ENCODE results near the gene PDE1A. TPM values are rescaled to one million over a fixed set of nuclear protein-coding genes. Genes with fewer than 3 reads are reported as not detected.
A peak's percentile ranks its signal among the peaks of the same experiment; 100 is the strongest.

The PDE1A gene
- polyA plus RNA-seq, 1 of the 3 experiments (the other 2 are of a cell fraction), result 0.08 TPM

DNA sequence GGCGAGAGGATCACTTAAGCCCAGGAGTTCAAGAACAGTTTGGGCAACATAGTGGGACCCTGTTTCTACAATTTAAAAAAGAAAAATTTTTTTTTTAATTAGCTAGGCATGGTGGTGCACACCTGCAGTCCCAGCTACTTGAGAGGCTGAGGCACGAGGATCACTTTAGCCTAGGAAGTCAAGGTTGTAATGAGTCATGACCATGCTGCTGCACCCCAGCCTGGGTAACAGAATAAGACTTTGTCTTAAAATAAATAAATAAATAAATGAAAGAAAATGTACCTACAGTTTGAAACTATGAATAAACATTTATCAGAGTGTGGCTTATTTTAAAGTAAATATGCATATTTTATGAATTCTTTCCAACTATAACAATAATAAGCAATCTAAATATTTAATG lies 16.7 kb downstream of the PDE1A start:
- CTCF ChIA-PET, result no interaction called here
- Histone ChIP-seq H3K27ac (ENCODE audit: low read depth in 2 of 2, low read length in 1 of 2) (no peak overlapping the region), H3K4me1 (ENCODE audit: control insufficient read depth in 1 of 2, insufficient read depth in 2 of 2, low read depth in 1 of 2, low read length in 1 of 2) (peaks cover 0 to 3% of the 10 kb centered on the region in 2 experiments; a peak in 2 of 4 replicates), H3K79me2 (ENCODE audit: insufficient read depth) (no peaks in the 10 kb centered on the region), H3K9me3 (no peaks in the 10 kb centered on the region), H2AFZ (ENCODE audit: low read depth) (no peak overlapping the region), H3K9ac (no peak overlapping the region), H3F3A (replicated peaks; ENCODE audit: insufficient read depth) (no peaks in the 10 kb centered on the region), H3K4me2 (no peak overlapping the region), H4K20me1 (ENCODE audit: insufficient read depth) (no peaks in the 10 kb centered on the region), H3K27me3 (ENCODE audit: insufficient read depth) (no peaks in the 10 kb centered on the region), H3K9me2 (no peaks in the 10 kb centered on the region; the same call in 1 of the 2 replicates), H3K36me3 (replicated peaks in 1 of 2; ENCODE audit: control insufficient read depth in 1 of 2, insufficient read depth in 2 of 2, low read length in 1 of 2) (no peaks in the 10 kb centered on the region), H3K4me3 (ENCODE audit: low read depth in 2 of 2, low read length in 1 of 2) (no peak overlapping the region)
- WGBS (ENCODE audit: low lambda C conversion rate), result 81% methylated on average over 2 of the region's 2 CpGs
- no peak for TF ChIP-seq RAD21 (IDR thresholded peaks at IDR 0.05; ENCODE audit: low read length)
- TF ChIP-seq EP300 (IDR thresholded peaks at IDR 0.05; ENCODE audit: borderline replicate concordance in 1 of 2, low read depth in 1 of 2, low read length in 1 of 2), result no peak
- TF ChIP-seq GATA2 (CRISPR knock-in tag; IDR thresholded peaks at IDR 0.05), result no peak
- no peak for TF ChIP-seq FOXM1 (IDR thresholded peaks at IDR 0.05; ENCODE audit: low read depth)
- TF ChIP-seq FOSL2 (IDR thresholded peaks at IDR 0.05; ENCODE audit: borderline replicate concordance, low read depth), result no peak
- no peak for TF ChIP-seq YY1 (IDR thresholded peaks at IDR 0.05; ENCODE audit: low read depth)
- TF ChIP-seq GABPA (IDR thresholded peaks at IDR 0.05; ENCODE audit: low read depth), result no peak
- TF ChIP-seq EZH2phosphoT487 (IDR thresholded peaks at IDR 0.05; ENCODE audit: borderline replicate concordance, low read depth), result no peak
- no peak for TF ChIP-seq CHD2 (IDR thresholded peaks at IDR 0.05; ENCODE audit: low read length, partially characterized antibody)
- no peak for TF ChIP-seq TAF1 (IDR thresholded peaks at IDR 0.05; ENCODE audit: borderline replicate concordance, low read depth, low read length)
- TF ChIP-seq NRF1 (IDR thresholded peaks at IDR 0.05; ENCODE audit: low read depth, low read length), result no peak
- no peak for TF ChIP-seq MXI1 (IDR thresholded peaks at IDR 0.05; ENCODE audit: low read depth, low read length)
- TF ChIP-seq, protein P1, sequence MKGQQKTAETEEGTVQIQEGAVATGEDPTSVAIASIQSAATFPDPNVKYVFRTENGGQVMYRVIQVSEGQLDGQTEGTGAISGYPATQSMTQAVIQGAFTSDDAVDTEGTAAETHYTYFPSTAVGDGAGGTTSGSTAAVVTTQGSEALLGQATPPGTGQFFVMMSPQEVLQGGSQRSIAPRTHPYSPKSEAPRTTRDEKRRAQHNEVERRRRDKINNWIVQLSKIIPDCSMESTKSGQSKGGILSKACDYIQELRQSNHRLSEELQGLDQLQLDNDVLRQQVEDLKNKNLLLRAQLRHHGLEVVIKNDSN (IDR thresholded peaks at IDR 0.05; ENCODE audit: borderline replicate concordance, low read depth), result no peak
- TF ChIP-seq TCF12 (IDR thresholded peaks at IDR 0.05), result no peak
- no peak for TF ChIP-seq MEF2A (IDR thresholded peaks at IDR 0.05; ENCODE audit: borderline replicate concordance, low read depth)
- no peak for TF ChIP-seq RXRA (IDR thresholded peaks at IDR 0.05; ENCODE audit: borderline replicate concordance, low read depth)
- POLR2A ChIA-PET, result no interaction called here
- DNase-seq, result no peak

DNA sequence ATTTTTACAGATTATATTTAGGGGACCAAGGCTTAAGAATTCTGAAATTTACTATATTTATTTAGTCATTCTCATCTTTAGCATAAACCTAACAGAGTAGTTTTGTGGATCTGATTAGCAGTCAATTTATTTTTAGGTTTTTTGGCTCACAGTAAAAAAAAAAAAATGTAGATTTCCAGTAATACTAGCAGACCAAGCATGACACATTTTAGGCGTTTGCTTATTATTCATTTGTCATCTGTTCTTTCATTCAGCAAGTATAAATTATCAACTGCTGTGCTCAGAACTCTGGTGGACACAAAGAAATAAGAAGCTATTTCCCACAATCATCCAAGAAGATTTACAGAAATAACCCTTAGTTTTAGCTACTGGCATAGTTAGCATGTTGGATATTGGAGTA lies 20.6 kb downstream of the PDE1A start:
- DNase-seq, result no peak
- no peak for TF ChIP-seq SMC3 (IDR thresholded peaks at IDR 0.05; ENCODE audit: low read depth, low read length)
- TF ChIP-seq, protein P2, sequence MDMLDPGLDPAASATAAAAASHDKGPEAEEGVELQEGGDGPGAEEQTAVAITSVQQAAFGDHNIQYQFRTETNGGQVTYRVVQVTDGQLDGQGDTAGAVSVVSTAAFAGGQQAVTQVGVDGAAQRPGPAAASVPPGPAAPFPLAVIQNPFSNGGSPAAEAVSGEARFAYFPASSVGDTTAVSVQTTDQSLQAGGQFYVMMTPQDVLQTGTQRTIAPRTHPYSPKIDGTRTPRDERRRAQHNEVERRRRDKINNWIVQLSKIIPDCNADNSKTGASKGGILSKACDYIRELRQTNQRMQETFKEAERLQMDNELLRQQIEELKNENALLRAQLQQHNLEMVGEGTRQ (IDR thresholded peaks at IDR 0.05; ENCODE audit: borderline replicate concordance, low read depth, low read length), result no peak
- no peak for TF ChIP-seq FOSL2 (IDR thresholded peaks at IDR 0.05; ENCODE audit: borderline replicate concordance, low read depth)
- TF ChIP-seq, protein P3, sequence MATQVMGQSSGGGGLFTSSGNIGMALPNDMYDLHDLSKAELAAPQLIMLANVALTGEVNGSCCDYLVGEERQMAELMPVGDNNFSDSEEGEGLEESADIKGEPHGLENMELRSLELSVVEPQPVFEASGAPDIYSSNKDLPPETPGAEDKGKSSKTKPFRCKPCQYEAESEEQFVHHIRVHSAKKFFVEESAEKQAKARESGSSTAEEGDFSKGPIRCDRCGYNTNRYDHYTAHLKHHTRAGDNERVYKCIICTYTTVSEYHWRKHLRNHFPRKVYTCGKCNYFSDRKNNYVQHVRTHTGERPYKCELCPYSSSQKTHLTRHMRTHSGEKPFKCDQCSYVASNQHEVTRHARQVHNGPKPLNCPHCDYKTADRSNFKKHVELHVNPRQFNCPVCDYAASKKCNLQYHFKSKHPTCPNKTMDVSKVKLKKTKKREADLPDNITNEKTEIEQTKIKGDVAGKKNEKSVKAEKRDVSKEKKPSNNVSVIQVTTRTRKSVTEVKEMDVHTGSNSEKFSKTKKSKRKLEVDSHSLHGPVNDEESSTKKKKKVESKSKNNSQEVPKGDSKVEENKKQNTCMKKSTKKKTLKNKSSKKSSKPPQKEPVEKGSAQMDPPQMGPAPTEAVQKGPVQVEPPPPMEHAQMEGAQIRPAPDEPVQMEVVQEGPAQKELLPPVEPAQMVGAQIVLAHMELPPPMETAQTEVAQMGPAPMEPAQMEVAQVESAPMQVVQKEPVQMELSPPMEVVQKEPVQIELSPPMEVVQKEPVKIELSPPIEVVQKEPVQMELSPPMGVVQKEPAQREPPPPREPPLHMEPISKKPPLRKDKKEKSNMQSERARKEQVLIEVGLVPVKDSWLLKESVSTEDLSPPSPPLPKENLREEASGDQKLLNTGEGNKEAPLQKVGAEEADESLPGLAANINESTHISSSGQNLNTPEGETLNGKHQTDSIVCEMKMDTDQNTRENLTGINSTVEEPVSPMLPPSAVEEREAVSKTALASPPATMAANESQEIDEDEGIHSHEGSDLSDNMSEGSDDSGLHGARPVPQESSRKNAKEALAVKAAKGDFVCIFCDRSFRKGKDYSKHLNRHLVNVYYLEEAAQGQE (IDR thresholded peaks at IDR 0.05; ENCODE audit: low read depth, low read length), result no peak
- TF ChIP-seq TEAD4 (IDR thresholded peaks at IDR 0.05; ENCODE audit: borderline replicate concordance, insufficient read depth), result no peak
- TF ChIP-seq, protein P4, sequence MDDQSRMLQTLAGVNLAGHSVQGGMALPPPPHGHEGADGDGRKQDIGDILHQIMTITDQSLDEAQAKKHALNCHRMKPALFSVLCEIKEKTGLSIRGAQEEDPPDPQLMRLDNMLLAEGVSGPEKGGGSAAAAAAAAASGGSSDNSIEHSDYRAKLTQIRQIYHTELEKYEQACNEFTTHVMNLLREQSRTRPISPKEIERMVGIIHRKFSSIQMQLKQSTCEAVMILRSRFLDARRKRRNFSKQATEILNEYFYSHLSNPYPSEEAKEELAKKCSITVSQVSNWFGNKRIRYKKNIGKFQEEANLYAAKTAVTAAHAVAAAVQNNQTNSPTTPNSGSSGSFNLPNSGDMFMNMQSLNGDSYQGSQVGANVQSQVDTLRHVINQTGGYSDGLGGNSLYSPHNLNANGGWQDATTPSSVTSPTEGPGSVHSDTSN (IDR thresholded peaks at IDR 0.05), result peak; percentile 15; the same call in 1 of the 2 replicates
- Histone ChIP-seq H3K79me2 (ENCODE audit: insufficient read depth) (no peaks in the 10 kb centered on the region), H3K4me3 (ENCODE audit: low read depth in 2 of 2, low read length in 1 of 2) (no peak overlapping the region), H4K20me1 (ENCODE audit: insufficient read depth) (no peaks in the 10 kb centered on the region), H3K9me3 (no peaks in the 10 kb centered on the region), H3K9me2 (no peaks in the 10 kb centered on the region; the same call in 1 of the 2 replicates), H3K4me2 (no peak overlapping the region), H2AFZ (ENCODE audit: low read depth) (no peak overlapping the region; the same call in 1 of the 2 replicates), H3K27me3 (ENCODE audit: insufficient read depth) (no peaks in the 10 kb centered on the region), H3F3A (replicated peaks; ENCODE audit: insufficient read depth) (peaks cover 4% of the 10 kb centered on the region), H3K4me1 (ENCODE audit: control insufficient read depth in 1 of 2, insufficient read depth in 2 of 2, low read depth in 1 of 2, low read length in 1 of 2) (peaks cover 0 to 16% of the 10 kb centered on the region in 2 experiments; a peak in 2 of 4 replicates), H3K9ac (peak overlapping the region; percentile 8; the same call in 1 of the 2 replicates), H3K27ac (ENCODE audit: low read depth in 2 of 2, low read length in 1 of 2) (no peak overlapping the region; a peak in 1 of 4 replicates), H3K36me3 (replicated peaks in 1 of 2; ENCODE audit: control insufficient read depth in 1 of 2, insufficient read depth in 2 of 2, low read length in 1 of 2) (no peaks in the 10 kb centered on the region)
- ChIA-PET CTCF (no interaction called here), POLR2A (interaction anchor here (0.6 kb wide), 1 partner anchor 230 kb away, joined by 5 read pairs; no protein-coding TSS in a partner anchor)
- 45% methylated on average over 1 of the region's 1 CpG for WGBS (ENCODE audit: low lambda C conversion rate)

Measured in SK-N-SH (cell line).